Thyroid gland (tissue), 4 donors: ENCODE measurements around the gene TCOF1.

Experiments
- POLR2A ChIP-seq, 2 donors: fragments of 450-650 bp; IDR thresholded peaks; one replicate each; pipeline ENCODE4 v1.6.1; 2017; ENCODE audit warnings: antibody characterized with exemption in 2 of 2, mild to moderate bottlenecking in 2 of 2, moderate library complexity in 1 of 2
- TF ChIP-seq, protein P1 (sequence below), 6 experiments: fragments of 200-600 bp in 3 of 6; fragments of 450-650 bp in 3 of 6; sonication (generic) in 3 of 6; IDR thresholded peaks; one replicate each; pipeline ENCODE4 v1.5.1; 2016 to 2019; ENCODE audit warnings: antibody characterized with exemption in 6 of 6, mild to moderate bottlenecking in 2 of 6, inconsistent platforms in 1 of 6, moderate library complexity in 1 of 6

DNA sequence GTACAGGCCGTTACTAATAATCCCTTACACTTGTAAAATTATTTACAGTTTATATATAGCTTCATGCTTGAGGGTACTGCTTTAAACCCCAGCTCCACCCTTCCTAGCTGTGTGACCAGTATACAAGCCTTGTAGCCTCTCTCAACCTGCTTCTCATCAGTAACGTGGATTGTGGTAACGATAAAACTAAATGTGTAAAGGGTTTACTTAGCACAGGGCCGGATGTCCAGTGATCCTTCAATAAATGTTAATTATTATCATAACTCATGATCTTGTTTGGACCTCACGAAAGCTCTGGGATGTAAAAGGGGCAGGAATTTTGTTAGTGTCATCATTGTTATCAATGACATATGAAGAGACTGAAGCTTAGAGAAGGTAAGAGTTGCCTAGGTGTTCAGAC, 47.3 kb upstream of the TCOF1 start:
- TF ChIP-seq, protein P1, sequence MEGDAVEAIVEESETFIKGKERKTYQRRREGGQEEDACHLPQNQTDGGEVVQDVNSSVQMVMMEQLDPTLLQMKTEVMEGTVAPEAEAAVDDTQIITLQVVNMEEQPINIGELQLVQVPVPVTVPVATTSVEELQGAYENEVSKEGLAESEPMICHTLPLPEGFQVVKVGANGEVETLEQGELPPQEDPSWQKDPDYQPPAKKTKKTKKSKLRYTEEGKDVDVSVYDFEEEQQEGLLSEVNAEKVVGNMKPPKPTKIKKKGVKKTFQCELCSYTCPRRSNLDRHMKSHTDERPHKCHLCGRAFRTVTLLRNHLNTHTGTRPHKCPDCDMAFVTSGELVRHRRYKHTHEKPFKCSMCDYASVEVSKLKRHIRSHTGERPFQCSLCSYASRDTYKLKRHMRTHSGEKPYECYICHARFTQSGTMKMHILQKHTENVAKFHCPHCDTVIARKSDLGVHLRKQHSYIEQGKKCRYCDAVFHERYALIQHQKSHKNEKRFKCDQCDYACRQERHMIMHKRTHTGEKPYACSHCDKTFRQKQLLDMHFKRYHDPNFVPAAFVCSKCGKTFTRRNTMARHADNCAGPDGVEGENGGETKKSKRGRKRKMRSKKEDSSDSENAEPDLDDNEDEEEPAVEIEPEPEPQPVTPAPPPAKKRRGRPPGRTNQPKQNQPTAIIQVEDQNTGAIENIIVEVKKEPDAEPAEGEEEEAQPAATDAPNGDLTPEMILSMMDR (IDR thresholded peaks at IDR 0.05) = no peak
- TF ChIP-seq POLR2A (IDR thresholded peaks at IDR 0.05) = no peak
